HCT116 (cell line): Measurements from ENCODE around the gene AKAP13. TPM values are rescaled to one million over a fixed set of nuclear protein-coding genes. Genes with fewer than 3 reads are reported as not detected.

Experiments used
- ATAC-seq: fragments of 200-7000 bp; cut with Tn5 transposase; 2 replicates; pipeline ENCODE4 v1.9.1; 2020; ENCODE audit warnings: mild to moderate bottlenecking, moderate library complexity
- BruUV-seq: library from RNA; stranded (reverse); fragments of 400-500 nt; replicated peaks from 2 replicates; lab custom pipeline; 2021; lab: Mats Ljungman, UMichigan
- CTCF ChIA-PET: fragments of 300-600 bp; sonication (Branson Sonifier 250); formaldehyde crosslinking; loops from one replicate; lab custom pipeline; 2021; ENCODE audit warnings: antibody characterized with exemption; lab: Charles Lee
- POLR2A ChIA-PET: fragments of 300-600, 350-600 bp; sonication (Branson Sonifier 250); formaldehyde crosslinking; loops from one replicate; lab custom pipeline; 2021; ENCODE audit warnings: antibody characterized with exemption; lab: Charles Lee
- RAD21 ChIA-PET, 2 experiments: fragments of 300-600 bp; sonication (Branson Sonifier 250); formaldehyde crosslinking; loops; one replicate each; lab custom pipeline; 2023; ENCODE audit warnings: low total read pairs in 2 of 2; ENCODE audit not compliant: uncharacterized antibody in 2 of 2, unreplicated experiment in 2 of 2, low non-redundant PET in 1 of 2; lab: Charles Lee
- DNase-seq: peaks from one replicate; pipeline ENCODE4 v3.0.0-alpha.2; 2010; ENCODE audit warnings: low read depth, low spot score
- H2AFZ ChIP-seq: fragments of 200-600 bp; shearing (Covaris generic), sonication (generic); 2 replicates; pipeline ENCODE4 v1.6.1; 2017; ENCODE audit warnings: low read depth, mixed run types, mixed read lengths, antibody characterized with exemption, low read length; ENCODE audit not compliant: poor library complexity, severe bottlenecking
- H3K27ac ChIP-seq: 2 replicates; pipeline ENCODE4 v1.5.1; 2012; ENCODE audit warnings: low read depth, low read length
- H3K27me3 ChIP-seq: fragments of 200-600 bp; sonication (generic); 2 replicates; pipeline ENCODE4 v1.6.1; 2016; ENCODE audit warnings: mixed run types, low read length, mixed read lengths; ENCODE audit not compliant: insufficient read depth
- H3K36me3 ChIP-seq, 2 experiments: fragments of 200-500 bp in 1 of 2; fragments of 200-600 bp in 1 of 2; sonication (Bioruptor generic) in 1 of 2; sonication (generic) in 1 of 2; 2 replicates each; pipeline versions ENCODE4 v1.5.1 to v1.6.1; 2014 to 2016; ENCODE audit warnings: low read length in 2 of 2, inconsistent platforms in 1 of 2, mixed read lengths in 1 of 2, mixed run types in 1 of 2; ENCODE audit not compliant: insufficient read depth in 2 of 2, control insufficient read depth in 1 of 2
- H3K4me1 ChIP-seq, 2 experiments: fragments of 200-600 bp in 1 of 2; sonication (generic) in 1 of 2; 2 replicates each; pipeline versions ENCODE4 v1.5.1 to v1.6.1; 2012 to 2017; ENCODE audit warnings: low read length in 2 of 2, inconsistent platforms in 1 of 2, mild to moderate bottlenecking in 1 of 2, mixed read lengths in 1 of 2, mixed run types in 1 of 2, moderate library complexity in 1 of 2; ENCODE audit not compliant: insufficient read depth in 2 of 2, control insufficient read depth in 1 of 2
- H3K4me2 ChIP-seq: fragments of 200-600 bp; sonication (generic); 2 replicates; pipeline ENCODE4 v1.6.1; 2017; ENCODE audit warnings: mixed run types, low read length, mixed read lengths
- H3K4me3 ChIP-seq, 2 experiments: fragments of 200-600 bp in 1 of 2; sonication (generic) in 1 of 2; replicated peaks in 1 of 2; 2 replicates each; pipeline ENCODE4 v1.5.1; 2011 to 2016; ENCODE audit warnings: low read length in 2 of 2, control low read depth in 1 of 2, low read depth in 1 of 2, mild to moderate bottlenecking in 1 of 2, mixed read lengths in 1 of 2, mixed run types in 1 of 2
- H3K79me2 ChIP-seq: fragments of 200-600 bp; sonication (generic); 2 replicates; pipeline ENCODE4 v1.6.1; 2017; ENCODE audit warnings: mild to moderate bottlenecking, mixed run types, low read length, moderate library complexity, mixed read lengths; ENCODE audit not compliant: insufficient read depth
- H3K9ac ChIP-seq: fragments of 200-600 bp; sonication (generic); 2 replicates; pipeline ENCODE4 v1.6.1; 2016; ENCODE audit warnings: low read length, mixed read lengths
- H3K9me2 ChIP-seq: fragments of 200-600 bp; sonication (generic), shearing (Covaris generic); 2 replicates; pipeline ENCODE4 v1.6.1; 2017; ENCODE audit warnings: mixed run types, mild to moderate bottlenecking, moderate library complexity; ENCODE audit not compliant: insufficient read depth
- H3K9me3 ChIP-seq, 2 experiments: fragments of 200-500 bp in 1 of 2; fragments of 200-600 bp in 1 of 2; sonication (Bioruptor generic) in 1 of 2; sonication (generic) in 1 of 2; 2 replicates each; pipeline ENCODE4 v1.6.1; 2014 to 2017; ENCODE audit warnings: low read length in 2 of 2, mixed read lengths in 2 of 2, inconsistent platforms in 1 of 2, low read depth in 1 of 2, mild to moderate bottlenecking in 1 of 2, mixed run types in 1 of 2, moderate library complexity in 1 of 2; ENCODE audit not compliant: control insufficient read depth in 1 of 2, insufficient read depth in 1 of 2
- H4K20me1 ChIP-seq: fragments of 200-600 bp; sonication (generic), shearing (Covaris generic); 2 replicates; pipeline ENCODE4 v1.6.1; 2017; ENCODE audit warnings: mixed run types, mild to moderate bottlenecking, moderate library complexity; ENCODE audit not compliant: insufficient read depth
- EGR1 ChIP-seq: IDR thresholded peaks from 2 replicates; pipeline ENCODE4 v1.6.1; 2012; ENCODE audit warnings: low read depth
- EZH2 ChIP-seq: fragments of 200-600 bp; sonication (generic); IDR thresholded peaks from 2 replicates; pipeline ENCODE4 v1.6.1; 2017; ENCODE audit warnings: antibody characterized with exemption, mixed run types
- POLR2AphosphoS5 ChIP-seq: IDR thresholded peaks from 2 replicates; pipeline ENCODE4 v1.6.1; 2011; ENCODE audit warnings: mild to moderate bottlenecking, low read depth, low read length, moderate library complexity
- intact Hi-C: fragments of 100-400 bp; cut with micrococcal nuclease; formaldehyde crosslinking; loops from 2 replicates; pipeline ENCODE4 v1.10.0; 2022
- total RNA-seq: library from RNA; stranded (reverse); gene quantifications from one replicate; pipeline ENCODE4 v1.2.1, GENCODE V29; 2021; ENCODE audit not compliant: unreplicated experiment
- TF ChIP-seq, protein P1 (sequence below), 3 experiments: fragments of 200-600 bp in 1 of 3; sonication (generic) in 1 of 3; IDR thresholded peaks in 2 of 3; conservative IDR thresholded peaks in 1 of 3; 2 replicates each; pipeline ENCODE4 v1.5.1; 2012 to 2017; ENCODE audit warnings: low read depth in 2 of 3, low read length in 2 of 3, antibody characterized with exemption in 1 of 3, borderline replicate concordance in 1 of 3, control low read depth in 1 of 3, mild to moderate bottlenecking in 1 of 3, mixed read lengths in 1 of 3, mixed run types in 1 of 3, moderate library complexity in 1 of 3; ENCODE audit not compliant: insufficient read depth in 1 of 3

AKAP13 gene
- total RNA-seq, 1 experiment from 2014 or later: 43.1 TPM

DNA sequence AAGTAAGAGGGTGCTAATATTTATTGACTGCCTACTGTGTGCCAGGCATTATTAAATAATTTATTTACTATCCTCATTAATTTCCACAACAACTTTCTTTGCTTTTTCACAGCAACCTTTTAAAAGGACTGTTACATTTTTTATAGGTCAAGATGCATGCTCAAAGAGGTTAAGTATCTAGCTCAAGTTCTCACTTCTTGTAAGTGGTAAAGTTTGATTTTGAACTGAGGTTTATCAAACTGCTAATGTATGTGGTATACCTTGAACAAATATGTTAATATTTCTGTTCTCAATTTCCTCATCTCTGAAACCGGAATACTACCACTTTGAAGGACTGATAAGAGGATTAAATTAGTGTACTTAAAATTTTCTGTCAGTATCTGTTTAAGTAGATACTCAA lies 183.3 kb downstream of the AKAP13 start:
- BruUV-seq: no TSS peak
- intact Hi-C loops: no loop called here

DNA sequence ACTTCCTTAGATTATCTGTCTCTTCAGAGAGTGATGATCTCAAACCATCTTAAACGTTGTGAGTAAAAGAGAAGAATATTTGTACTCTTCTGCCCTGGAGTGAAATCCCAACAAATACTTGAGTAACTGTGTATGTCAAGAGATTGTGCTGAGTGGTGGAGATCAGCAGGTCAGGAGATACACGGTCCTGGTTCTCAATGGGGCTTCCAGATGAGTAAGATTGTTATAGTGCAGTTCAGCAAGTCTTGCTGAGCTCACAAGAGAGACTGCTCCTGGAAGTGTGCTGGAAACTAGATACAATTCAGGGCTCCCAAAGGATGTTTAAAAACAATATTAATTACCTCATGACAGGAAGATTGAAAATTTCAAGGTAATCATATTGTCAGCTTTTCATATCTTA lies 184.3 kb downstream of the AKAP13 start:
- intact Hi-C loops: no loop called here
- Histone ChIP-seq H3K9me3 (no peaks in the 10 kb centered on the region), H3K27ac (no peak overlapping the region), H4K20me1 (no peaks in the 10 kb centered on the region), H3K4me3 (no peak overlapping the region), H3K9me2 (no peaks in the 10 kb centered on the region), H2AFZ (no peak overlapping the region), H3K4me2 (no peak overlapping the region), H3K79me2 (no peaks in the 10 kb centered on the region), H3K9ac (no peak overlapping the region), H3K4me1 (no peaks in the 10 kb centered on the region), H3K27me3 (no peaks in the 10 kb centered on the region), H3K36me3 (no peaks in the 10 kb centered on the region)
- DNase-seq (no peak), ATAC-seq (no peak)
- ChIA-PET POLR2A (no interaction called here), RAD21 (no interaction called here), CTCF (no interaction called here)
- TF ChIP-seq EGR1: no peak
- TF ChIP-seq POLR2AphosphoS5: no peak
- TF ChIP-seq EZH2: no peak
- TF ChIP-seq, protein P1, sequence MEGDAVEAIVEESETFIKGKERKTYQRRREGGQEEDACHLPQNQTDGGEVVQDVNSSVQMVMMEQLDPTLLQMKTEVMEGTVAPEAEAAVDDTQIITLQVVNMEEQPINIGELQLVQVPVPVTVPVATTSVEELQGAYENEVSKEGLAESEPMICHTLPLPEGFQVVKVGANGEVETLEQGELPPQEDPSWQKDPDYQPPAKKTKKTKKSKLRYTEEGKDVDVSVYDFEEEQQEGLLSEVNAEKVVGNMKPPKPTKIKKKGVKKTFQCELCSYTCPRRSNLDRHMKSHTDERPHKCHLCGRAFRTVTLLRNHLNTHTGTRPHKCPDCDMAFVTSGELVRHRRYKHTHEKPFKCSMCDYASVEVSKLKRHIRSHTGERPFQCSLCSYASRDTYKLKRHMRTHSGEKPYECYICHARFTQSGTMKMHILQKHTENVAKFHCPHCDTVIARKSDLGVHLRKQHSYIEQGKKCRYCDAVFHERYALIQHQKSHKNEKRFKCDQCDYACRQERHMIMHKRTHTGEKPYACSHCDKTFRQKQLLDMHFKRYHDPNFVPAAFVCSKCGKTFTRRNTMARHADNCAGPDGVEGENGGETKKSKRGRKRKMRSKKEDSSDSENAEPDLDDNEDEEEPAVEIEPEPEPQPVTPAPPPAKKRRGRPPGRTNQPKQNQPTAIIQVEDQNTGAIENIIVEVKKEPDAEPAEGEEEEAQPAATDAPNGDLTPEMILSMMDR (IDR thresholded peaks at IDR 0.05 in 2 of 3, conservative IDR thresholded peaks at IDR 0.05 in 1 of 3; ENCODE audit: borderline replicate concordance in 1 of 3, insufficient read depth in 1 of 3, low read depth in 2 of 3, low read length in 2 of 3): no peak
- no TSS peak for BruUV-seq

More for the DNA sequence above, 183.3 kb downstream of the AKAP13 start:
- Histone ChIP-seq H3K36me3 (no peaks in the 10 kb centered on the region), H3K4me3 (no peak overlapping the region), H3K9ac (no peak overlapping the region), H3K27ac (no peak overlapping the region), H3K4me1 (no peaks in the 10 kb centered on the region), H3K4me2 (no peak overlapping the region), H2AFZ (no peak overlapping the region), H3K79me2 (no peaks in the 10 kb centered on the region), H3K9me3 (no peaks in the 10 kb centered on the region), H3K27me3 (no peaks in the 10 kb centered on the region), H4K20me1 (no peaks in the 10 kb centered on the region), H3K9me2 (no peaks in the 10 kb centered on the region)
- RAD21 ChIA-PET: no interaction called here
- CTCF ChIA-PET: no interaction called here
- POLR2A ChIA-PET: no interaction called here
- DNase-seq (no peak), ATAC-seq (no peak)
- TF ChIP-seq EZH2: no peak
